GM19468 (cell line): ENCODE measurements around the gene VPS26B.
"Not testable (repeated sequence)": the region's sequence is repeated elsewhere in the genome, so short reads cannot be mapped to it uniquely, and the experiment has no call there.

Experiments used
- ATAC-seq: cut with Tn5 transposase; IDR thresholded peaks from one replicate; pipeline ENCODE4 v1.9.1; 2021; ENCODE audit warnings: mild to moderate bottlenecking, moderate library complexity, moderate number of reproducible peaks; ENCODE audit not compliant: unreplicated experiment; ENCODE audit errors: extremely low read depth

VPS26B gene

GRCh38 chr11:134276396-134277182 is 52.1 kb downstream of the VPS26B start:
- ATAC-seq = peak; percentile 12

GRCh38 chr11:134277183-134278001 is 52.9 kb downstream of the VPS26B start:
- no peak for ATAC-seq

- no peak for ATAC-seq
Measured at GRCh38 chr11:134278356-134278755, 53.9 kb downstream of the VPS26B start.

- ATAC-seq = not testable (repeated sequence)
Measured at GRCh38 chr11:134281635-134282034, 57.2 kb downstream of the VPS26B start.

GRCh38 chr11:134282121-134283045 is 57.9 kb downstream of the VPS26B start:
- ATAC-seq = no peak

GRCh38 chr11:134283461-134284230 is 59.2 kb downstream of the VPS26B start:
- no peak for ATAC-seq

GRCh38 chr11:134284349-134284748 is 59.9 kb downstream of the VPS26B start:
- not testable (repeated sequence) for ATAC-seq

- no peak for ATAC-seq
Measured at GRCh38 chr11:134287561-134287960, 63.1 kb downstream of the VPS26B start.

- no peak for ATAC-seq
Measured at GRCh38 chr11:134288486-134288885, 64.0 kb downstream of the VPS26B start.

GRCh38 chr11:134289167-134289566 is 64.7 kb downstream of the VPS26B start:
- no peak for ATAC-seq

GRCh38 chr11:134289789-134290188 is 65.3 kb downstream of the VPS26B start:
- ATAC-seq = no peak

GRCh38 chr11:134290646-134291045 is 66.2 kb downstream of the VPS26B start:
- ATAC-seq = no peak

GRCh38 chr11:134291196-134291595 is 66.7 kb downstream of the VPS26B start:
- no peak for ATAC-seq

GRCh38 chr11:134292661-134293060 is 68.2 kb downstream of the VPS26B start:
- no peak for ATAC-seq

- no peak for ATAC-seq
Measured at GRCh38 chr11:134293119-134294113, 68.9 kb downstream of the VPS26B start.

- ATAC-seq = no peak
Measured at GRCh38 chr11:134294664-134295063, 70.2 kb downstream of the VPS26B start.
